ENCODE results near the gene PTGFR. TPM values are rescaled to one million over a fixed set of nuclear protein-coding genes. Genes with fewer than 3 reads are reported as not detected.

Gene PTGFR
- total and polyA plus RNA-seq, 10 of the 15 experiments (the other 5 are each of a cell fraction or from before 2014, with no cell fraction given) = not detected

DNA sequence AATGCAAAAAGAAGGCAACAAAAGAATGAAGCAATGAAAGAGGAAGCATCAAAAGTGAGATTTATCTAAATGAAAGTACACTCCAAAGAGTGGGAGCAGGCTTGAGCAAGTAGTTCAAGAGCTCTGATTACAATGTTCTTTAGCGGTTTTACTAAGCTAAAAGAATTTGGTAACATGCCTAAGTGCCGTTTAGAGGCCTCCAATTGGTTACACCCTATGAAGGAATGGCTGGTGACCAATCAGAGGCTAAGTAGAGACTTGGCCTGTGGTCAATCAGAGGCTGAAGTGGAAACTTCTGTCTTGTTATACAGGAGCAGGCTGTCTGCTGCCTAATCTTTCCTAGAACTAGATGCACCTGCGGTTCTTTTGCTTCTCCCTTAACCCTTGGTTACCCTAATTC lies 59.1 kb downstream of the PTGFR start (continued):
- TF ChIP-seq CEBPZ (IDR thresholded peaks at IDR 0.05; ENCODE audit: low read depth, low read length) = no peak
- no peak for TF ChIP-seq BCL3 (IDR thresholded peaks at IDR 0.05; ENCODE audit: borderline replicate concordance, insufficient read depth, low read depth, low read length, poor library complexity, severe bottlenecking)
- no peak for TF ChIP-seq JUND (IDR thresholded peaks at IDR 0.05; ENCODE audit: low read depth, low read length)
- TF ChIP-seq CBX5 (IDR thresholded peaks at IDR 0.05; ENCODE audit: low read depth) = no peak
- no peak for TF ChIP-seq RFX5 (IDR thresholded peaks at IDR 0.05; ENCODE audit: low read depth, low read length)
- TF ChIP-seq SUPT20H (IDR thresholded peaks at IDR 0.05; ENCODE audit: borderline replicate concordance, control insufficient read depth, low read depth, low read length) = no peak
- TF ChIP-seq, protein P1, sequence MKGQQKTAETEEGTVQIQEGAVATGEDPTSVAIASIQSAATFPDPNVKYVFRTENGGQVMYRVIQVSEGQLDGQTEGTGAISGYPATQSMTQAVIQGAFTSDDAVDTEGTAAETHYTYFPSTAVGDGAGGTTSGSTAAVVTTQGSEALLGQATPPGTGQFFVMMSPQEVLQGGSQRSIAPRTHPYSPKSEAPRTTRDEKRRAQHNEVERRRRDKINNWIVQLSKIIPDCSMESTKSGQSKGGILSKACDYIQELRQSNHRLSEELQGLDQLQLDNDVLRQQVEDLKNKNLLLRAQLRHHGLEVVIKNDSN (IDR thresholded peaks at IDR 0.05; ENCODE audit: borderline replicate concordance, extremely low read length, insufficient read depth, low read depth, low read length) = no peak
- no peak for TF ChIP-seq REST (IDR thresholded peaks at IDR 0.05; ENCODE audit: low read depth, low read length)
- TF ChIP-seq POLR2AphosphoS2 (IDR thresholded peaks at IDR 0.05; ENCODE audit: low read depth, low read length) = no peak
- no peak for TF ChIP-seq BCLAF1 (IDR thresholded peaks at IDR 0.05)
